NCI-H2081 (cell line): ENCODE measurements around the gene GALNT5.

ENCODE experiments used
- DNase-seq, 2 experiments: peaks; one replicate each; lab custom pipeline; 2025; lab: John Stamatoyannopoulos, UW

GALNT5 gene

GRCh38 chr2:157292853-157293252 is 35.3 kb downstream of the GALNT5 start:
- DNase-seq = no peak

GRCh38 chr2:157296490-157296889 is 39.0 kb downstream of the GALNT5 start:
- DNase-seq = no peak

- no peak for DNase-seq
Measured at GRCh38 chr2:157296958-157297357, 39.5 kb downstream of the GALNT5 start.

- no peak for DNase-seq
Measured at GRCh38 chr2:157301307-157301706, 43.8 kb downstream of the GALNT5 start.

GRCh38 chr2:157302492-157303099 is 45.1 kb downstream of the GALNT5 start:
- DNase-seq = peak; percentile 64 to 65

GRCh38 chr2:157303612-157304011 is 46.1 kb downstream of the GALNT5 start:
- DNase-seq = no peak

GRCh38 chr2:157304811-157305722 is 47.6 kb downstream of the GALNT5 start:
- DNase-seq = no peak

GRCh38 chr2:157305723-157306110 is 48.2 kb downstream of the GALNT5 start:
- no peak for DNase-seq

GRCh38 chr2:157307021-157307420 is 49.5 kb downstream of the GALNT5 start:
- DNase-seq = no peak

GRCh38 chr2:157309878-157310277 is 52.4 kb downstream of the GALNT5 start:
- no peak for DNase-seq

- no peak for DNase-seq
Measured at GRCh38 chr2:157311706-157312105, 54.2 kb downstream of the GALNT5 start.

GRCh38 chr2:157312866-157313486 is 55.5 kb downstream of the GALNT5 start:
- DNase-seq = no peak

GRCh38 chr2:157315901-157316300 is 58.4 kb downstream of the GALNT5 start:
- no peak for DNase-seq

- no peak for DNase-seq
Measured at GRCh38 chr2:157318884-157319283, 61.4 kb downstream of the GALNT5 start.

- no peak for DNase-seq
Measured at GRCh38 chr2:157319795-157320194, 62.3 kb downstream of the GALNT5 start.

- DNase-seq = no peak
Measured at GRCh38 chr2:157320409-157320808, 62.9 kb downstream of the GALNT5 start.

GRCh38 chr2:157321466-157321865 is 64.0 kb downstream of the GALNT5 start:
- no peak for DNase-seq

- DNase-seq = no peak
Measured at GRCh38 chr2:157322432-157322831, 64.9 kb downstream of the GALNT5 start.

GRCh38 chr2:157324331-157324843 is 66.9 kb downstream of the GALNT5 start:
- DNase-seq = no peak

GRCh38 chr2:157325786-157326185 is 68.3 kb downstream of the GALNT5 start, which contains the start of gene ERMN:
TSS of gene ERMN (minus strand) at chr2:157325824. CDS start at chr2:157325642, 182 bp downstream.
- peak; percentile 27 to 66 for DNase-seq

GRCh38 chr2:157326698-157327097 is 69.2 kb downstream of the GALNT5 start:
- DNase-seq = no peak

GRCh38 chr2:157327200-157327599 is 69.7 kb downstream of the GALNT5 start:
- no peak for DNase-seq
